ENCODE results near the gene STAT3. TPM values are rescaled to one million over a fixed set of nuclear protein-coding genes. Genes with fewer than 3 reads are reported as not detected.

The STAT3 gene
- total RNA-seq, 1 donor from 2014 or later = 68.0 TPM

DNA sequence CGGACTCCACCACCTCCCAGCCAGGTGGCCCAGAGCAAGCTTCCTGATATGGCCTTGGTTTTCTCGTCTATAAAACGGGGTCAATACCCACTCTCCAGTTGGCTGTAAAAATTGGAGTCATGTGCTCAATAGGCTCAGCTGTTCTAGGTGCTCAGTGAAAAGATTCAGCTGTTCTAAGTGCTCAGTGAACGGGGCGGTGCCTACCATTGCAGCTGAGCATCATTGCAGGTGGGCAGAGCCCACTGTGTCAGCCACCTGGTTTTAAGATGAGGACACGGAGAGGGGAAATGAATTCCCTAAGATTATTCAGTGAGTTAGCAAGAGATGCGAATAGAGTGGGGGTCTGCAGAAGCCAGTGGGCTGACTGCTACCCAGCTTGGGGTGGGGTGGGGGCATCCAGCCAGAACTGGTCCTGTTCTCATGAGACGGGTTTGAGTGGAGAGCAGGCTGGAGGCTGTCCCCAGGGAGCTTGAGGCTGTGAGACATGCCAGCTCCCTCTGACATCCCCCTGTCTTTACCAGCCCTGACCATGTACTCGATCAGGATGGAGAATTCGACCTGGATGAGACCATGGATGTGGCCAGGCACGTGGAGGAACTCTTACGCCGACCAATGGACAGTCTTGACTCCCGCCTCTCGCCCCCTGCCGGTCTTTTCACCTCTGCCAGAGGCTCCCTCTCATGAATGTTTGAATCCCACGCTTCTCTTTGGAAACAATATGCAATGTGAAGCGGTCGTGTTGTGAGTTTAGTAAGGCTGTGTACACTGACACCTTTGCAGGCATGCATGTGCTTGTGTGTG, 78.1 kb downstream of the STAT3 start:
- TF ChIP-seq, protein P1, sequence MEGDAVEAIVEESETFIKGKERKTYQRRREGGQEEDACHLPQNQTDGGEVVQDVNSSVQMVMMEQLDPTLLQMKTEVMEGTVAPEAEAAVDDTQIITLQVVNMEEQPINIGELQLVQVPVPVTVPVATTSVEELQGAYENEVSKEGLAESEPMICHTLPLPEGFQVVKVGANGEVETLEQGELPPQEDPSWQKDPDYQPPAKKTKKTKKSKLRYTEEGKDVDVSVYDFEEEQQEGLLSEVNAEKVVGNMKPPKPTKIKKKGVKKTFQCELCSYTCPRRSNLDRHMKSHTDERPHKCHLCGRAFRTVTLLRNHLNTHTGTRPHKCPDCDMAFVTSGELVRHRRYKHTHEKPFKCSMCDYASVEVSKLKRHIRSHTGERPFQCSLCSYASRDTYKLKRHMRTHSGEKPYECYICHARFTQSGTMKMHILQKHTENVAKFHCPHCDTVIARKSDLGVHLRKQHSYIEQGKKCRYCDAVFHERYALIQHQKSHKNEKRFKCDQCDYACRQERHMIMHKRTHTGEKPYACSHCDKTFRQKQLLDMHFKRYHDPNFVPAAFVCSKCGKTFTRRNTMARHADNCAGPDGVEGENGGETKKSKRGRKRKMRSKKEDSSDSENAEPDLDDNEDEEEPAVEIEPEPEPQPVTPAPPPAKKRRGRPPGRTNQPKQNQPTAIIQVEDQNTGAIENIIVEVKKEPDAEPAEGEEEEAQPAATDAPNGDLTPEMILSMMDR (IDR thresholded peaks at IDR 0.05; ENCODE audit: partially characterized antibody, unreplicated experiment) = no peak
- H3K27ac Mint-ChIP-seq (ENCODE audit: unreplicated experiment) = no peak overlapping the region
- H3K9me3 Mint-ChIP-seq (ENCODE audit: unreplicated experiment) = no peaks in the 10 kb centered on the region
- no peak for DNase-seq
- peaks cover 6% of the 10 kb centered on the region for H3K27me3 Mint-ChIP-seq (ENCODE audit: unreplicated experiment)
- no peak overlapping the region for H3K4me3 Mint-ChIP-seq (ENCODE audit: unreplicated experiment)
- H3K4me1 Mint-ChIP-seq (ENCODE audit: low read depth, unreplicated experiment) = peaks cover 24% of the 10 kb centered on the region
- H3K36me3 Mint-ChIP-seq (ENCODE audit: unreplicated experiment) = no peaks in the 10 kb centered on the region

DNA sequence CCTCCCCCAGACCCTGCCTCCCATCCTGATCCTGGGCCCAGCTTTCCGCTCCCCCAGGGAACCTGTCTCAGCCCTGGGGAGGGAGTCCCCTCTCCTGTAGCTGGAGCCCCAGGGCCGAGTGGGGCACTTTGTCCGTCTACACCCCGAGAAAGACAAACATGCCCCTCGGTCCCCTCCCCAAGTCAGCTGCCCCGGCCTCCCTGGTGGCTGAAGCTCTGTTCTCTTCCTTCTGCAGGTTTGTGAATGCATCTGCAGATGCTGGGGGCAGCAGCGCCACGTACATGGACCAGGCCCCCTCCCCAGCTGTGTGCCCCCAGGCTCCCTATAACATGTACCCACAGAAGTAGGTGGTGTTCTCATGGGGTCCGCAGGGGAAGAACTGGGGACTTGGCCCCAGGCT, 79.1 kb downstream of the STAT3 start:
- Mint-ChIP-seq H3K4me3 (ENCODE audit: unreplicated experiment) (no peak overlapping the region), H3K4me1 (ENCODE audit: low read depth, unreplicated experiment) (peaks cover 24% of the 10 kb centered on the region), H3K36me3 (ENCODE audit: unreplicated experiment) (no peaks in the 10 kb centered on the region), H3K27me3 (ENCODE audit: unreplicated experiment) (peaks cover 6% of the 10 kb centered on the region), H3K9me3 (ENCODE audit: unreplicated experiment) (no peaks in the 10 kb centered on the region), H3K27ac (ENCODE audit: unreplicated experiment) (no peak overlapping the region)
- TF ChIP-seq, protein P1 (IDR thresholded peaks at IDR 0.05; ENCODE audit: partially characterized antibody, unreplicated experiment) = no peak
- DNase-seq = no peak

DNA sequence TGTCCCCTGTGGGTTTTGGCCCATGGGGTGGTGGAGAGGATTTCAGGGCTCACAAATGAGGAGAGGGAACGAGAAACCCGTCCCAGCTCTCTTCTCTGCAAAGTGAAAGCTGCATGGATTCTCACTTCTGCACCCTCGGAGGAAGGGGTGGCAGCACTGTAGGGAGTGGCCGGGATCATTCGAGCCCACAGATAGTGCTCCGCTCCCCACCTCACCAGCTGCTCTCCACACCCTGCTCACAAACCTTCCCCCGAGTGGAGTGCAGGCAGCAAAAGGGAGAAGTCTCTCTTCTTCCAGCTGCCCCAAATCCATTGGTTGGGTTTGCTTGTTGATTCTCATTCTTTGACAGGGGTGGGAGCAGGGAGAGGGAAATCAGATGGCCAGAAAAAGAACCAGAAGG, 79.8 kb downstream of the STAT3 start:
- no peak overlapping the region for H3K4me3 Mint-ChIP-seq (ENCODE audit: unreplicated experiment)
- no peaks in the 10 kb centered on the region for H3K9me3 Mint-ChIP-seq (ENCODE audit: unreplicated experiment)
- no peak overlapping the region for H3K27ac Mint-ChIP-seq (ENCODE audit: unreplicated experiment)
- H3K36me3 Mint-ChIP-seq (ENCODE audit: unreplicated experiment) = no peaks in the 10 kb centered on the region
- DNase-seq = no peak
- H3K27me3 Mint-ChIP-seq (ENCODE audit: unreplicated experiment) = peaks cover 6% of the 10 kb centered on the region
- peaks cover 24% of the 10 kb centered on the region for H3K4me1 Mint-ChIP-seq (ENCODE audit: low read depth, unreplicated experiment)
- TF ChIP-seq, protein P1 (IDR thresholded peaks at IDR 0.05; ENCODE audit: partially characterized antibody, unreplicated experiment) = no peak

DNA sequence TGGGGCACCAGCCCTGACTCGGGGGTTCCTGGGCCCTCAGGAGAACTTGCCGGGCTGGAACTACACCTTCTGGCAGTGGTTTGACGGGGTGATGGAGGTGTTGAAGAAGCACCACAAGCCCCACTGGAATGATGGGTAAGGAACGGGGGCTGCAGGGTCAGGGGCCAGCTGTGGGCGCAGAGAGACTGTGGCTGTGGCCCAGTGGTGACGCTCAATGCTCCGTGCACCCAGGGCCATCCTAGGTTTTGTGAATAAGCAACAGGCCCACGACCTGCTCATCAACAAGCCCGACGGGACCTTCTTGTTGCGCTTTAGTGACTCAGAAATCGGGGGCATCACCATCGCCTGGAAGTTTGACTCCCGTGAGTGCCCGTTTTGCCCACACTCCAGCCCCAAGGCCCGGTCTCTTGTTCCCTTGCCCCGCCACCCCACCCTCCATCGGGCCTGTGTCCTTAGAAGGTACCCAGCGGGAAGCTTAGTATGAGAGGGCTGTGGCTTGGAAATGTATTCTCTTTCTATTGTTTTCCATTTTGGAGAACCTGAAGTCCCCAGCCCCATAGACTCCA, 80.8 kb downstream of the STAT3 start:
- TF ChIP-seq, protein P1 (IDR thresholded peaks at IDR 0.05; ENCODE audit: partially characterized antibody, unreplicated experiment) = no peak
- H3K27ac Mint-ChIP-seq (ENCODE audit: unreplicated experiment) = no peak overlapping the region
- H3K4me3 Mint-ChIP-seq (ENCODE audit: unreplicated experiment) = no peak overlapping the region
- no peaks in the 10 kb centered on the region for H3K36me3 Mint-ChIP-seq (ENCODE audit: unreplicated experiment)
- peaks cover 24% of the 10 kb centered on the region for H3K4me1 Mint-ChIP-seq (ENCODE audit: low read depth, unreplicated experiment)
- H3K27me3 Mint-ChIP-seq (ENCODE audit: unreplicated experiment) = peaks cover 6% of the 10 kb centered on the region
- DNase-seq = no peak
- no peaks in the 10 kb centered on the region for H3K9me3 Mint-ChIP-seq (ENCODE audit: unreplicated experiment)

DNA sequence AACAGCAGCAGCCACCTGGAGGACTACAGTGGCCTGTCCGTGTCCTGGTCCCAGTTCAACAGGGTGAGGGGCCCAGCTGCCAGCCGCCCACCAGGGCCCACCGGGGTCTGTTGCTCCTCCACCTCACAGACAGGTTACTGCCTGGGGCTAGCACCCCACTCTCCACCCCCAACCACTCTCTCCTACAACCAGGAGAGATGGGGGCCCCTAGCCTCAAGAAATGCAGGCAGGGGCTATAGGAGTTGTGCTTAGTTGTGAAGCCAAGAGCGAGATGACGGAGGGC, 81.9 kb downstream of the STAT3 start:
- no peaks in the 10 kb centered on the region for H3K36me3 Mint-ChIP-seq (ENCODE audit: unreplicated experiment)
- no peak for DNase-seq
- no peaks in the 10 kb centered on the region for H3K9me3 Mint-ChIP-seq (ENCODE audit: unreplicated experiment)
- no peak overlapping the region for H3K27ac Mint-ChIP-seq (ENCODE audit: unreplicated experiment)
- peaks cover 26% of the 10 kb centered on the region for H3K4me1 Mint-ChIP-seq (ENCODE audit: low read depth, unreplicated experiment)
- H3K4me3 Mint-ChIP-seq (ENCODE audit: unreplicated experiment) = no peak overlapping the region
- TF ChIP-seq, protein P1 (IDR thresholded peaks at IDR 0.05; ENCODE audit: partially characterized antibody, unreplicated experiment) = no peak
- H3K27me3 Mint-ChIP-seq (ENCODE audit: unreplicated experiment) = peaks cover 5% of the 10 kb centered on the region

Data from glutamatergic neuron (in vitro differentiated cells).